ENCODE results near the gene OBSCN.
"Not testable (repeated sequence)": the region's sequence is repeated elsewhere in the genome, so short reads cannot be mapped to it uniquely, and the experiment has no call there.

The OBSCN gene

GRCh38 chr1:228170666-228171065 is 37.2 kb upstream of the OBSCN start:
- no peak for DNase-seq (ENCODE audit: low read depth in 2 of 2)

DNA sequence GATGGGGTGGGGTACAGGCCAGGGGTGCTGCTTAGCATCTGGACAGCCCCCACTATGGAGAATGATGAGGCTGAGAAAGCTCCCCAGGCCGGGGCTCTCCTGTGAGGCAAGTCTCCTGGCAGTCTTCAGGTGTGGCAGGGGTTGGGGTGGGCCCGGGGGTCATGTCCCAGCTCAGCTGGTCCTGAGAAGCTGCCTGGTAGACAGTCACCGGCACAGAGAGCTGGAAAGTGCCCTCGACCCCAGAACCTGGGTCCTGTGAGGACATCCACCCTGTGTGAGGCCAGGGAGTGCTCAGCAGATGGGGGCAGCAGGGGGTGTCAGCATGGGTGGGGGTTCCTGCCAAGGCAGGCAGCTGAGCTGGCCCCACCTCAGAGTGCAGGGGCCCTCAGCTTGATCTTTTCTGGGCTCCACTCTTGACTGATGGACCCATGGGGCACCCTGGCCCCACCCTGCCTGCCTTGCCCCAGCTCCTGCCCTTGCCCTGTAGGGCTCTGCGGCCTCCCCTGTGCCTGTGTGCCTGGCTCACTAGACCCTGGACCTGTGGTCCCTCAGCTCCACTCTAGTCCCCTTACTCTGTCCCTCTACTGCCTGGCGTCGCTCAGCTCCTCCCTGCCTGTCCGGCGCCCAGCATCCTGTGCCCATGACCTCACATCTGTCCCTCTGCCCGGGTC is 36.5 kb upstream of the OBSCN start:
- DNase-seq (ENCODE audit: low read depth in 2 of 2): no peak

DNA sequence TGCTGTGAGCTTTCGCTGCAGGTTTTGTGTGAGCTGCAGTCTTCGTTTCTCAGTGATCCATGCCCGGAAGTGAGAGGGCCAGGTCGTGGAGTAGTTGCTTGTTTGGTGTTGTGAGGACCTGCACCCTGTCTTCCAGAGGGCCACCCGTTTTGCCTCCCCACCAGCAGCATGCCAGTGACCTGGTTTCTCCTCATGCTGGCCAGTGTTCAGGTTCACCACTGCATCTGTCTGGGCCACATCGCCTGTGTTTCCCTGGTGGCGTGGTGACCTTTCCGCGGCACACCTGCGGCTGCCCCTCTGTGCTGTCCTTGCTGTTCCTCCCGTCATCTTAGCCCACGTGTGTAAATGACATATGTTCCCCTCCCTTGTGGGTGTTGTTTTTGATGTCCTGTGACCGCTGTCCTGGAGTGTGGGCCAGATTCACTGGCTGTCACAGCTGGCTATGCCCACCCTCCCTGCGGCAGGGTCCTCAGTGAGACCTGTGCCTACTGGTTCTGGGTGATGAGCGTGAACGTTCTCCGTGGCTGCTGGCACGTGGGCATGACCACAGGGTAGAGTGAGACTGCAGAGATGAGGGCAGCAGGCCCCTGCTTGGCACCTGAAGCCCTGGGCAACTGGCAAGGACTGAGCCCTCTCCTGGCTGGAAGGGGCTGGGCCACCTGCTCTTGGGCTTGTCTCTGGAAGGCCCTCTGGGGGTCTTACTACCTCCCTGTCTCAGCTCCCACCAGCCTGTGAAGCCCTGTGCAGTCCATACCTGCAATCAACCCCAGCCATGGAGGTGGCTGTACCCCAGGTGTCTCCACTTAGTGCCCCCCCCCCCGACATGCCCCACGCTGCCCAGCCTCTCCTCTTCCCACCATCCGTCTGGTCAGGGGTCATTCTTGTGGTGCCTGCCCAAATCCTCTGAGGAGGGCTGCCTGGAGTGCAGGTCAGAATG is 35.0 kb upstream of the OBSCN start:
- DNase-seq (ENCODE audit: low read depth in 2 of 2): no peak

DNA sequence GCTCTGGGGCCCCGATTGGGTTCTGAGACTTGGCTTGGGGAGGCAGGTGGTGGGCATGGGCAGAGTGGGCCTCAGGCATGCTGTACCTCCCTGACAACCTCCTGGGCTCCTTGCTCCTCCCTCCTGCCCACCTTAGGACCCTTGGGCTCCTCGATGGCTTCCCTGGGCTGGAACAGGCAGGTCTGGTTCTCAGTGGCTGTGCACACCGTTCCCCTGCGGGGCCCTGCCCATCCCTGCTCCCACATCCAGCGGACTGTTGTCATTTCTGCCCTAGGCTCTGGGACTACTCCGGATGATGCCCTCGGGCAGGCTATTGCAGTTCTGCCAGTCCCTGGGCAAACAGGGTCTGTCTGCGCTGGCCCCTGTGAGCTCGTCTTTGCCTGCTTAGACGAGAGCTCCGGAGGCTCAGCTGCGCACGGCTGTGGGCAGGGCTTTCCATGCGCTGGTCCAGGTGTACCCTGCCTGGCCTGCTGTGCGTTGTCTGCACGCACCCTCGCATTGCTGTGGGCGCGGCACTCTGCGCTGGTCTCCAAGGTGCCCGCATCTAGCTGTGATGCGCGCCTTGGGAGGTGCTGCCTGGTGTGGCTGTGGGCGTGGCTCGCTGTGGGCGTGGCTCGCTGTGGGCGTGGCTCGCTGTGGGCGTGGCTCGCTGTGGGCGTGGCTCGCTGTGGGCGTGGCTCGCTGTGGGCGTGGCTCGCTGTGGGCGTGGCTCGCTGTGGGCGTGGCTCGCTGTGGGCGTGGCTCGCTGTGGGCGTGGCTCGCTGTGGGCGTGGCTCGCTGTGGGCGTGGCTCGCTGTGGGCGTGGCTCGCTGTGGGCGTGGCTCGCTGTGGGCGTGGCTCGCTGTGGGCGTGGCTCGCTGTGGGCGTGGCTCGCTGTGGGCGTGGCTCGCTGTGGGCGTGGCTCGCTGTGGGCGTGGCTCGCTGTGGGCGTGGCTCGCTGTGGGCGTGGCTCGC is 34.0 kb upstream of the OBSCN start:
- DNase-seq (ENCODE audit: low read depth in 2 of 2): not testable (repeated sequence)

GRCh38 chr1:228174482-228175315 is 33.1 kb upstream of the OBSCN start:
- no peak for DNase-seq (ENCODE audit: low read depth in 2 of 2)

- no peak for DNase-seq (ENCODE audit: low read depth in 2 of 2)
These were observed 32.4 kb upstream of the OBSCN start for GRCh38 chr1:228175316-228176023.

GRCh38 chr1:228176024-228176395 is 31.8 kb upstream of the OBSCN start:
- no peak for DNase-seq (ENCODE audit: low read depth in 2 of 2)

DNA sequence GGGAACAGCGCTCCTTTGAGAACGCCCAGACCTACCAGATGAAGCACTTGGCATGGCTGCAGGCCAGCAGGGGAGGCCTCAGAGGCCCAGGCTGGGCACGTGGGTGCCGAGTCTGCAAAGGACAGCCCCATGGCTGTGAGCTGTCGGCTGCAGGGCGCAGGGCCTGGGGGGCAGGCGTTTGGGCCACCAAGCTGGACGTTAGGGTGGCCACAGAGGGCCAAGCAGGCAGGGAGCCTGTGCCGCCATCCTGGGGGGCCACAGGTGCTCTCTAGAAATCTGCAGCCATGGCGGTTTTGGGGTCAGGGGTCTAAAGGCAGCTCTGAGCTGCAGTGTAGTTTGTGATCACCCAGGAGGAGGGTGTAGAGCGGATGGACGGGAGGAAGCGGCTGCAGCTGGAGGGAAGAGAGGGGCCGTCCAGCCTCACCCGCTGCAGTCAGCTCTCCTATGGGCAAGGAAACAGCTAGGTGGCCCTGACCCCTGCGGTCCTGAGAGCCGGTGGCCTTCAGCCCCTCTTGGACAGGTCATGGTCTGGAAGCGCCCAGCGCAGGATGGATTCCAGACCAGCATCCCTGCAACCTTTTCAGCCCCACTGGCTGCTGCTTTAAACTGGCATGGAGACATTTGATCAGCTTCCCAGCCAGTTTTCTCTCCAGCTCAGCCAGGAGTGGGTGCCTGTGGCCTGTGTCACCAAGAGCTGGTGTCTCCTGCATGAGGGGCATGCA is 31.2 kb upstream of the OBSCN start:
- DNase-seq (ENCODE audit: low read depth in 2 of 2): no peak

GRCh38 chr1:228177183-228177475 is 30.7 kb upstream of the OBSCN start:
- no peak for DNase-seq (ENCODE audit: low read depth in 2 of 2)

DNA sequence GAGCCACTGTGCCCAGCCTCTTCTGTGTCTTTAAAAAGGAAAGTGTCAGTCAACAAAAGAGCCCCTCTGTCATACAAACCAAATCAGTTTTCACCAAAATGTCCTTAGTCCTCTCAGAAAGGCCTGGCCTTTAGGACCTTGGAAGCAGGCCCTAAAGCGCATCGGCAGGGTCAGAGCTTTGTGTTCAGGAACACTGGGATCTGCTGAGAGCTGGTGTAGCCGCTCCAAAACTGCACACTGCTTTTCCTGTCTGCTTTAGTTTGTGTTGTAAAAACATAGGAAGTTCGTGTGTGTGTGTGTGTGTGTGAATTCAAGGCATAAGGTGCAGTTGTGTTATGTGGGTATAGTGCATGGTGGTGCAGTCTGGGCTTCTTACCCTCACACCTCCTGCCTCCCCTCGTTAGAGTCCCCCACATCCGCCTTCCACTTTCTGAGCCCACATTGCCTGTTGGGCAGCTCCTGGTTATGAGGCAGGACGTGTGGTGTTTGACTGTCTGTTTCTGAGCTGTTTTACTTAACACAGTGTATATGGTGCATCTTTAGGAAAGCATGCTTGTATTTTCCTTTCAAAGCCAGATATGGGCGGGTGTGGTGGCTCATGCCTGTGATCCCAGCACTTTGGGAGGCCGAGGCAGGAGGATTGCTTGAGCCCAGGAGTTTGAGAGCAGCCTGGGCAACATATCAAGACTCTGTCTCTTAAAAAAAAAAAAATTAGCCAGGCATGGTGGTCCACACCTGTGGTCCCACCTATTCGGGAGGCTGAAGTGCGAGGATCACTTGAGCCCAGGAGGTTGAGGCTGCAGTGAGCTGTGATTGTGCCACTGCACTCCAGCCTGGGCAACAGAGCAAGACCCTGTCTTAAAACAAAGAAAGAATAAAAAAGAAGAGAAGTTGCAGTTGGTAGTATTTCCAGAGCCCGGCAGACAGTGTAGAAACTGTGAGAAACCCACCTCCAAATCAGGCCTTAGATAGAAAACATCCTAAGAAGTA is 29.8 kb upstream of the OBSCN start:
- DNase-seq (ENCODE audit: low read depth in 2 of 2): no peak

DNA sequence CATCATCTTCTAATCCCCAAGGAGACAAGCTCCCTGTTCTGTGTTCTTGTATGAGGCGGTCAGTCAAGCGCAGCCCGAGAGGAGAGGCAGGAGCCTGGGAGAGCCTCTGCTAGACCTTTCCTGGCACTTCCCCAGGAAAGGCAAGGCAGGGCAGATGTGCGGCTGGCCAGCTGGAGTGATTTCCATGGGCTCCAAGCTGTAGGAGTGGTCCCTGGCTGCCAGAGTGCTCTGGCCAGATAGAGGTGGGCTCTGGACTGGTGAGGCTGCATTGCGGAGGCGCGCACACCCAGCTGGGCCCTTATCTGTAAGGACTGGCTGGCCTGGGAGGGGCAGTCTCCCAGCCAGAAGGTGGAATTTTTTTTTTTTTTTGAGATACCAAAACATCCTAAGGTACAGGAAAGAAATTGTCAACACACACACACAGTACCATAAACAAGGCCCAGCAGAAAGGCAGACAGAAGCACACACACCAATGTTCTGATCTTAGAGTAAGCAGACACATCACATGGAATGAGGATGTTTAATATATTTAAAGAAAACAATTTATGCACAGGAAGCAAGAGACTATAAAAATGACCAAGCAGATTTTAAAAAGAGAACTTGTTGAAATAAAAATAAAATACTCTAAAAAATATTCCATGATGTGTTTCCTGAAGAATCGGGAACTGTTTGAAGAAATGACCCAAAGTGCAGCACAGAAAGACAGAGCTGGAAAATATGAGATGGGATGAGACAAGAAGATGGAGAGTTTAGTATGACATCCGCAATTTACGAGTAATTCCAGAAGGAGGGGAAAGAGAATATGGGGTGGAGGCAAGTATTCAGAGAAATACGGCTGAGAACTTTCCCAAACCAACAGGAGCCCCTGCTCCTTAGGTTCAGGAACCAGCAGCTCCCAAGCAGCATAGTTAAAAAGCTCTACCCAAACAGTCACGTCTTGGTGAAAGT is 28.8 kb upstream of the OBSCN start:
- no peak for DNase-seq (ENCODE audit: low read depth in 2 of 2)

DNA sequence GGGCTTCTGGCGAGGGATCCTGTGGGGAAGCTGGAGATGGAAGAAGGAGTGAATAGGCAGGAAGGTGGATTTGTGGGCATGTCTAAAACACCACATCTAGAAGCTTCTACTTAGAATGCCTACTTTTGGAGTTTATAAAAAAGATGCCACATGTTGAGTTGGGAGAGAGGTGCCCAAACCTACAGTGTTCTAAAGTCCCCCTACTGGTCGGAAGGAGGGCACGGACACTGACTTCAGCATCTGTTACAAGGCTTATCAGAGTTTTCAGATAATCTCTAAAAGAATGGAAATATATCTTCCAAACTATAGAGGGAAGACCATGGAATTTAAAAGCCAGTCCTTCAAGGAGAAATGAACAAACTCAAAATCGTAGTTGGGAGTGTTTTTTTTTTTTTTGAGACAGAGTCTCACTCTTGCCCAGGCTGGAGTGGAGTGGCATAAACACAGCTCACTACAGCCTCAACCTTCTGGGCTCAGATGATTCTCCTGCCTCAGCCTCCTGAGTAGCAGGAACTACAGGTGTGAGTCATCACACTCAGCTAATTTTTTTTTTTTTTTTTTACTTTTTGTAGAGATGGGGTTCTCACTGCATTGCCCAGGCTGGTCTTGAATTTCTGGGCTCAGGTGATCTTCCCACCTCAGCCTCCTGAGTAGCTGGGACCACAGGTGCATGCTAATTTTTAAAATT is 27.4 kb upstream of the OBSCN start:
- no peak for DNase-seq (ENCODE audit: low read depth in 2 of 2)

- no peak for DNase-seq (ENCODE audit: low read depth in 2 of 2)
These were observed 26.7 kb upstream of the OBSCN start for GRCh38 chr1:228180959-228181644.

- DNase-seq (ENCODE audit: low read depth in 2 of 2): no peak
These were observed 26.2 kb upstream of the OBSCN start for GRCh38 chr1:228181645-228182034.

- DNase-seq (ENCODE audit: low read depth in 2 of 2): no peak
These were observed 25.4 kb upstream of the OBSCN start for GRCh38 chr1:228182296-228183030.

- DNase-seq (ENCODE audit: low read depth in 2 of 2): no peak
These were observed 23.7 kb upstream of the OBSCN start for GRCh38 chr1:228184152-228184551.
